Keratinocyte (primary cell): Measurements from ENCODE around the gene RBM6. TPM values are rescaled to one million over a fixed set of nuclear protein-coding genes. Genes with fewer than 3 reads are reported as not detected.

Experiments
- DNase-seq: peaks from one replicate; pipeline ENCODE4 v3.0.0-alpha.2; 2011; ENCODE audit warnings: low read depth, missing footprints, low spot score
- FAIRE-seq: peaks from 2 replicates; lab custom pipeline; 2011; peaks lifted over from hg19 to GRCh38; lab: Jason Lieb, UNC
- H2AFZ ChIP-seq: 2 replicates; pipeline ENCODE4 v1.6.0; 2012; ENCODE audit warnings: low read length, control low read depth, inconsistent platforms; ENCODE audit not compliant: control insufficient read depth
- H3K27ac ChIP-seq: 2 replicates; pipeline ENCODE4 v1.5.1; 2011; ENCODE audit warnings: low read length; ENCODE audit not compliant: control insufficient read depth, insufficient read depth
- H3K27me3 ChIP-seq: 3 replicates; pipeline ENCODE4 v1.6.0; 2011; ENCODE audit warnings: low read length; ENCODE audit not compliant: control insufficient read depth, insufficient read depth; ENCODE audit errors: extremely low read depth
- H3K36me3 ChIP-seq, 2 experiments: 2 replicates in 1 of 2; 3 replicates in 1 of 2; pipeline ENCODE4 v1.5.1; 2011; ENCODE audit warnings: low read length in 2 of 2, mild to moderate bottlenecking in 1 of 2; ENCODE audit not compliant: control insufficient read depth in 2 of 2, insufficient read depth in 2 of 2; ENCODE audit errors: extremely low read depth in 1 of 2
- H3K4me1 ChIP-seq: 3 replicates; pipeline ENCODE4 v1.5.1; 2011; ENCODE audit warnings: low read length; ENCODE audit not compliant: control insufficient read depth, insufficient read depth; ENCODE audit errors: extremely low read depth
- H3K4me2 ChIP-seq: 3 replicates; pipeline ENCODE4 v1.6.0; 2011; ENCODE audit warnings: low read depth, low read length; ENCODE audit not compliant: control insufficient read depth, insufficient read depth; ENCODE audit errors: extremely low read depth
- H3K4me3 ChIP-seq, 3 experiments: fragments of 200-600 bp in 1 of 3; sonication (generic) in 1 of 3; 2 replicates in 2 of 3; 3 replicates in 1 of 3; pipeline ENCODE4 v1.5.1; 2011 to 2016; ENCODE audit warnings: low read length in 3 of 3, mild to moderate bottlenecking in 3 of 3, control low read depth in 2 of 3, inconsistent platforms in 1 of 3, low read depth in 1 of 3, mixed read lengths in 1 of 3, mixed run types in 1 of 3, moderate library complexity in 1 of 3; ENCODE audit not compliant: control insufficient read depth in 2 of 3, insufficient read depth in 2 of 3; ENCODE audit errors: extremely low read depth in 1 of 3
- H3K79me2 ChIP-seq: 2 replicates; pipeline ENCODE4 v1.6.0; 2012; ENCODE audit warnings: low read length; ENCODE audit not compliant: control insufficient read depth, insufficient read depth
- H3K9ac ChIP-seq: 3 replicates; pipeline ENCODE4 v1.6.0; 2011; ENCODE audit warnings: low read length; ENCODE audit not compliant: control insufficient read depth, insufficient read depth; ENCODE audit errors: extremely low read depth
- H3K9me1 ChIP-seq: 3 replicates; pipeline ENCODE4 v1.6.0; 2011; ENCODE audit warnings: low read length; ENCODE audit not compliant: control insufficient read depth, insufficient read depth; ENCODE audit errors: extremely low read depth
- H3K9me3 ChIP-seq: 2 replicates; pipeline ENCODE4 v1.5.1; 2012; ENCODE audit warnings: low read depth, low read length; ENCODE audit not compliant: control insufficient read depth
- H4K20me1 ChIP-seq: 3 replicates; pipeline ENCODE4 v1.6.0; 2011; ENCODE audit warnings: low read length; ENCODE audit not compliant: control insufficient read depth, insufficient read depth; ENCODE audit errors: extremely low read depth
- EZH2 ChIP-seq: IDR thresholded peaks from one replicate; pipeline ENCODE4 v1.6.1; 2012; ENCODE audit warnings: inconsistent platforms, mild to moderate bottlenecking, low read length, moderate library complexity
- dilution Hi-C: fragments of 300-500 bp; cut with MboI; formaldehyde crosslinking; loops from one replicate; pipeline ENCODE4 v1.7.0; 2020; ENCODE audit warnings: low sequenced_read_pairs; ENCODE audit not compliant: extremely low pct_ligation_motif_present
- polyA plus RNA-seq, 5 experiments: library from polyadenylated mRNA; depleted of rRNA in 3 of 5; stranded (reverse) in 3 of 5; stranded (forward) in 1 of 5; unstranded in 1 of 5; fragments of >200 nt; gene quantifications; 1 replicate in 1 of 5; 2 replicates in 3 of 5; 3 replicates in 1 of 5; pipeline versions ENCODE4 v1.2.1 to v1.2.3, GENCODE V29; 2011 to 2012; ENCODE audit warnings: missing spikeins in 2 of 5, low read depth in 1 of 5, low replicate concordance in 1 of 5
- TF ChIP-seq, protein P1 (sequence below), 3 experiments: IDR thresholded peaks in 1 of 3; conservative IDR thresholded peaks in 1 of 3; optimal IDR thresholded peaks in 1 of 3; 2 replicates in 2 of 3; 3 replicates in 1 of 3; pipeline versions ENCODE3 to v1.5.1; 2011; ENCODE audit warnings: low read length in 3 of 3, mild to moderate bottlenecking in 3 of 3, moderate library complexity in 2 of 3, control low read depth in 1 of 3, inconsistent platforms in 1 of 3; ENCODE audit not compliant: insufficient read depth in 2 of 3; ENCODE audit errors: extremely low read depth in 1 of 3

Gene RBM6
- polyA plus RNA-seq, 1 donor (not counting 4 experiments of a cell fraction or from before 2014, with no cell fraction given) = 43.2 TPM

DNA sequence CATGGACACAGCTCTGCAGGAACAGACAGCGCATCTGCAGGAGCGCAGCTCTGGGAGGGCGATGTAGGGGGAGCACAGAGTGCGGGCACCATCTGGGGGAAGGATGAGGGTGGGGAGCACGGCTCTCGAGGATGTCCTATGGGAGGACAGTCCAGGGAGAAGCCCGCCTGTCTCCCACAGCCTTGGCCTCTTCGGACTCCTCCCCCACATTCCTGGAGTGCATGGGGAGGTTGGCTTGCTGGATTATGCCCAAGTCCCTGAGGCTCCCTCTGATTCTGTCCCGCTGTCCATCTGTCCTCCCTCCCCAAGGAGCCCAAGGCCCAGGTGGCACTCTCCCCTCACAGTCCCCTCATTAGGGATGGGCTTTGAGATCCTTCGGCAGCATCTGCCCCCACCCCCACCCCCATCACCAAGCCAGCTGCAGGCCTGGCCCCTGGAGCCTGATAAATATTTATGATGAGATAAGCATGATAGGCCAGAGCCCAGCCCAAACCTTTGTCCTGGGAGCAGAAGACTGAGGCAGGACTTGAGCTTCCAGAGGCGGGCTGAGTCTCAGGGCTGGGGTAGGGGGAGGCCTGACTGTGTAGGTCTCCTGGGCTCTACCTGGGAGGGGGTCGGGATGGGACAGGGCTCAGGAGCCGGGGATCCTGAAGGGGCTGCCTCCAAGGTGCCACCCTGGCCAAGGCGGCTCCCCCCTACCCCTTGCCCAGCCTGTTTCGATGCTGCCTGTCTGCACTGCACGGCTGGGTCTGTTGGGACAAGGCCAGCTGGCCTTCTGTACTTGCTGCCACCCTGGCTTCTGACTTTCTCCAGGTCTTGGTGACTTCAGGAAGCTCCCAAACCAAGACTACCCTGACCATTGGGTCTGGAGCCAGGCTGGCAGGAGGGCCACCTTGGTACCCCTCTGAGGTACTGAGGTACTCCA is 186.6 kb downstream of the RBM6 start:
- Histone ChIP-seq H3K36me3 (no peaks in the 10 kb centered on the region), H3K9ac (no peak overlapping the region), H3K4me3 (no peak overlapping the region), H3K27ac (no peak overlapping the region), H3K9me3 (no peaks in the 10 kb centered on the region), H3K27me3 (no peaks in the 10 kb centered on the region), H3K4me2 (no peak overlapping the region), H3K79me2 (no peaks in the 10 kb centered on the region), H4K20me1 (no peaks in the 10 kb centered on the region), H3K9me1 (no peaks in the 10 kb centered on the region), H3K4me1 (peaks cover 21% of the 10 kb centered on the region), H2AFZ (no peak overlapping the region)
- TF ChIP-seq, protein P1, sequence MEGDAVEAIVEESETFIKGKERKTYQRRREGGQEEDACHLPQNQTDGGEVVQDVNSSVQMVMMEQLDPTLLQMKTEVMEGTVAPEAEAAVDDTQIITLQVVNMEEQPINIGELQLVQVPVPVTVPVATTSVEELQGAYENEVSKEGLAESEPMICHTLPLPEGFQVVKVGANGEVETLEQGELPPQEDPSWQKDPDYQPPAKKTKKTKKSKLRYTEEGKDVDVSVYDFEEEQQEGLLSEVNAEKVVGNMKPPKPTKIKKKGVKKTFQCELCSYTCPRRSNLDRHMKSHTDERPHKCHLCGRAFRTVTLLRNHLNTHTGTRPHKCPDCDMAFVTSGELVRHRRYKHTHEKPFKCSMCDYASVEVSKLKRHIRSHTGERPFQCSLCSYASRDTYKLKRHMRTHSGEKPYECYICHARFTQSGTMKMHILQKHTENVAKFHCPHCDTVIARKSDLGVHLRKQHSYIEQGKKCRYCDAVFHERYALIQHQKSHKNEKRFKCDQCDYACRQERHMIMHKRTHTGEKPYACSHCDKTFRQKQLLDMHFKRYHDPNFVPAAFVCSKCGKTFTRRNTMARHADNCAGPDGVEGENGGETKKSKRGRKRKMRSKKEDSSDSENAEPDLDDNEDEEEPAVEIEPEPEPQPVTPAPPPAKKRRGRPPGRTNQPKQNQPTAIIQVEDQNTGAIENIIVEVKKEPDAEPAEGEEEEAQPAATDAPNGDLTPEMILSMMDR (optimal IDR thresholded peaks at IDR 0.05 in 1 of 3, IDR thresholded peaks at IDR 0.05 in 1 of 3, conservative IDR thresholded peaks at IDR 0.05 in 1 of 3; ENCODE audit: extremely low read depth in 1 of 3, insufficient read depth in 2 of 3, low read length in 3 of 3) = no peak
- TF ChIP-seq EZH2 = no peak
- DNase-seq (no peak), FAIRE-seq (no peak)
- dilution Hi-C loops = no loop called here

Other genes with a start within 250 kb of the RBM6 start
- 0.02 to 0.03 TPM in 2 of 3 replicates, not detected in the other for gene AMIGO3, start 220.5 kb upstream of the RBM6 start, polyA plus RNA-seq
- gene GMPPB, start 216.2 kb upstream of the RBM6 start, polyA plus RNA-seq = 17.1 to 22.2 TPM (median 17.4 TPM) in 3 replicates
- gene IP6K1, start 153.6 kb upstream of the RBM6 start, polyA plus RNA-seq = 24.5 to 34.3 TPM (median 25.9 TPM) in 3 replicates
- gene CDHR4, start 140.3 kb upstream of the RBM6 start, polyA plus RNA-seq = 0.19 TPM in 1 of 3 replicates, not detected in the others
- gene INKA1, start 136.9 kb upstream of the RBM6 start, polyA plus RNA-seq = 10.1 to 20.6 TPM (median 12.0 TPM) in 3 replicates
- 5.4 to 10.4 TPM (median 7.7 TPM) in 3 replicates for gene UBA7, start 126.2 kb upstream of the RBM6 start, polyA plus RNA-seq
- gene TRAIP, start 83.6 kb upstream of the RBM6 start, polyA plus RNA-seq = 3.7 to 5.8 TPM (median 5.8 TPM) in 3 replicates
- not detected in 3 replicates for gene CAMKV, start 70.2 kb upstream of the RBM6 start, polyA plus RNA-seq
- gene MST1R, start 36.3 kb upstream of the RBM6 start, polyA plus RNA-seq = 106 to 161 TPM (median 110 TPM) in 3 replicates
- 10.7 to 14.9 TPM (median 14.7 TPM) in 3 replicates for gene MON1A, start 10.3 kb upstream of the RBM6 start, polyA plus RNA-seq
- 73.8 to 167 TPM (median 127 TPM) in 3 replicates for gene RBM5, start 148.8 kb downstream of the RBM6 start, polyA plus RNA-seq
- 72.8 to 115 TPM (median 102 TPM) in 3 replicates for gene SEMA3F, start 215.2 kb downstream of the RBM6 start, polyA plus RNA-seq